Endometrial microvascular endothelial cells (primary cell): ENCODE measurements around the gene TRIM62. TPM values are rescaled to one million over a fixed set of nuclear protein-coding genes. Genes with fewer than 3 reads are reported as not detected.
"Not testable (repeated sequence)": the region's sequence is repeated elsewhere in the genome, so short reads cannot be mapped to it uniquely, and the experiment has no call there.

Experiments used
- in situ Hi-C: cut with HindIII; loops from 2 replicates; pipeline ENCODE4 v1.10.0; 2017; ENCODE audit warnings: low sequenced_read_pairs, low pct_unique_long_range_greater_than_20kb; ENCODE audit errors: inconsistent ontology term
- total RNA-seq: library from RNA; depleted of rRNA; stranded (reverse); fragments of >200 nt; gene quantifications from one replicate; pipeline ENCODE4 v1.2.3, GENCODE V29; 2015; ENCODE audit errors: inconsistent ontology term

TRIM62 gene
- total RNA-seq, 1 donor from 2014 or later: 1.4 TPM

DNA sequence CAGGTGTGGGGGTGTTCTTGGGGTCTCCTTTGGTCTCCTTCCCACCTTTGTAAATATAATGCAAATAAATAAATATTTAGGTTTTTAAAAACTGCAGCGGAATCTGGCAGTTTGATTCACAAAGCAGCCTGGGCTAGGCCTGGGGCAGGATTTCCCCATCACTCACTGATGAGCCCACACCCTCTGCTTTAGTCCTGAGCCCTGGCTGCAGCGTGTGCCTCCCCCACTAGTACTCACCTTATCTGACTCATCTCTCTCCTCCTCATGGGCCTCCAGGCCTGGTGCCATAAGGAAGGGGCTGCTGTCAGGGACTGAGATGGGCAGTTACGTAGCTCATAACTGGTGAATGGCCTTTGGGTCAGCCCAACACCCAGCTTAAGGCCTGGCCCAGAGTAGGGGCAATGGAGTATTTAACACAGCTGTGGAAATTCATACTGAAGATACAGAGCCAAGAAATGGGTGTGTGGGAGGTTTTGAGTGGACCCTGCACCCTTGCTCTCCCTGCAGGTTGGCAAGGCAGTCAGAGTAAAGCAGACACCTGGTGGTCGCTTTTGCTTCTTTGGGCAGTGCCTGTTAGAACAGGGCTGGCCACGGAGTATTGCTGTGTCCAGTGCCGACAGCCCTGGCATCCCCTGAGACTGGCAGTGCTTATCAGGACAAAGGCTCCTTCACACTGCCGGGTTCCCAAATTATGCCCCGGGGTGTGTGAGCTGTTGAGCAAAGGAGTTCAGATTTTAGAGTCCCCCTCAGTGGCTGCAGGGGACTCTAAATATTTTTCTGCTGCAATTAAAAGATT, 61.2 kb downstream of the TRIM62 start:
- in situ Hi-C loops: no loop called here

DNA sequence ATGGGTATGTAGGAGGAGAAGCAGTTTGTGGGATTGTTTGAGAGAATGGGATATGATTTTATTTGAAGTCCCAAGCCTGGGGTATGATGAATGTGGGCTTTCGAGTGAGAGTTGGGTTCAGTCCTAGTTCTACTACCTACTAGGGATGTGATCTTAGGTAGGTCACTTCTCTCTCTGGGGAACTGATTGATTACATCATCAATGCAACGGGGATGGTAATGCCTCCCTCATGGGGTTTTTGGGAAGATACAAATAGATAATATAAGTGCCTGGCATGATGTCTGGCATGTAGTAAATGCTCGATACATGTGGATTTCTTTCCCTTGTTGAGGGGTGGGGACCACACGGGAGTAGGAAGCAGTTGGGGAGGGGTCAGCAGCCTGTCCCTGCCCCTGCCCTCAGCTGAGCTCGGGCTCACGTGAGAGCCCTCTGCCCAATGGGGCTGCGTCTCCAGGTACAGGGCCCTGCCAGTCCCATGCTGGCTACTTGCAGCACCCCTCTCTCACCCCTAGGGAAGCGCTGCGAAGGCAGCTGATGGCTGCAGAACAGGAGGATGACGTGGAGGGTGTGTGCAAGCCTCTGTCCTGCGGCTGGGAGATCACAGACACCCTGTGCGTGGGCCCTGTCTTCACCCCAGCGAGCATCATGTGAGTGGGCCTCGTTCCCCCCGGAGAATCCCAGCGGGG, 62.2 kb downstream of the TRIM62 start:
- in situ Hi-C loops: no loop called here

- in situ Hi-C loops: no loop called here
Measured at GRCh38 chr1:33119050-33119449, 62.8 kb downstream of the TRIM62 start.

DNA sequence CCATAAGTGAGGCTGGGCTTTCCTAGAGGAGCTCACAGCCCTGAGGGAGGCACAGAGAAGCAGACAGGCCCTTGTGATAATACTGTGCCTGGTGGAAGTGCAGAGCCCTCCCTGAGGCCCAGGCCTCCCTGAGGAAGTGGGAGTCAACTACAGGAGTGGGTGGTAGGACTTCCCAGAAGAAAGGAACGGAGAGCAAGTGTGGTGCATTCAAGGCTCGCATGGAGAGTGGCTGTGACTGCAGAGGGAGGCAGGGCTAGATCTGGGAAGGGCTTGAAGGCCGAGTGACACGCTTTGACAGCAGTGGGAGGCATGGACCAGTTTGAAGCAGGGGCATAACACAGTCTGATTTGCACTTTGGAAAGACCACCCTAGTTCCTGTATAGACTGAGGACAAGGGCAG, 63.6 kb downstream of the TRIM62 start:
- in situ Hi-C loops: no loop called here

GRCh38 chr1:33117440-33118085, 64.3 kb downstream of the TRIM62 start:
- in situ Hi-C loops: no loop called here

DNA sequence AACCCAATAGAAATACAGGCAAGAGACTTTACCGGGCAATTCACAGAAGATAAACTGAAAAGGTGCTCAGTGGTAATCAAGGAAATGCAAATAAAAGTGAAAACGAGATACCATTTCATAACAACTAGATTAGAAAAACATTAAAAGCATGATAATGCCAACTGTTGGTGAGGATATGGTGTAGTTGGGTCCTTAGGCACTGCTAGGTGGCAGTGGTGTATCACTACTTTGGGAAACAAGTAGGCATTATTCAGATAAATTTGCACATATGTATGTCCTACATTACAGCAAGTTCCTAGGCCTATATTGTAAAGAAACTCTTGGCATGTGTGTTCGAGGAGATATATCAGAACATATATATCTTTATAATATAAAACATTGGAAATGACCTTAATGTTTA, 69.9 kb downstream of the TRIM62 start:
- in situ Hi-C loops: no loop called here

DNA sequence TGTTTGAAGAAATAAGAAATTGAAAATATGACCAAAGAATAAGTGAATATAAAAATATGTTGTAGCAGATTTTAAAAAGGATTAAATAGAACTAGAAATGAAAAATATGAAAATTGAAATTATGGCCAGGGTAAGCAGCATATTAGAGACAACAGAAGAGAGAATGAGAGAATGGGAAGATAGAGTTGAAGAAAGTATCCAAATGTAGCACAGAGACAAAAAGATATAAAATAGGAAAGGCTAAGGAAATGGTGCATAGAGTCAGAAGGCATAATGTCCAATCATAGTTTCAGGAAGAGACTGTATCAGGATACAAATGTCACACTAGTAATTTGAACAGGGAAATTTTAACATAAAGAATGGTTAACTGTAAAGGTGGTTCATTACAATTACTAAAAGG, 71.4 kb downstream of the TRIM62 start:
- in situ Hi-C loops: no loop called here

DNA sequence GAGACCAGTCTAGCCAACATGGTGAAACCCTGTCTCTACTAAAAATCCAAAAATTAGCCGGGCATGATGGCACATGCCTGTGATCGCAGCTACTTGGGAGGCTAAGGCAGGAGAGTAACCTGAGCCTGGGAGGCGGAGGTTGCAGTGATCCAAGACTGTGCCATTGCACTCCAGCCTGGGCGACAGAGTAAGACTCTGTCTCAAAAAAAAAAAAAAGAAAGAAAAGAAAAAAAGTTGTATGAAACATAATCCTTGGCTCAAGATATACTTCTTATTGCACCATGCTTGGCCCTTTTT, 81.8 kb downstream of the TRIM62 start:
- in situ Hi-C loops: not testable (repeated sequence)

- in situ Hi-C loops: no loop called here
Measured at GRCh38 chr1:33099290-33100118, 82.3 kb downstream of the TRIM62 start.

DNA sequence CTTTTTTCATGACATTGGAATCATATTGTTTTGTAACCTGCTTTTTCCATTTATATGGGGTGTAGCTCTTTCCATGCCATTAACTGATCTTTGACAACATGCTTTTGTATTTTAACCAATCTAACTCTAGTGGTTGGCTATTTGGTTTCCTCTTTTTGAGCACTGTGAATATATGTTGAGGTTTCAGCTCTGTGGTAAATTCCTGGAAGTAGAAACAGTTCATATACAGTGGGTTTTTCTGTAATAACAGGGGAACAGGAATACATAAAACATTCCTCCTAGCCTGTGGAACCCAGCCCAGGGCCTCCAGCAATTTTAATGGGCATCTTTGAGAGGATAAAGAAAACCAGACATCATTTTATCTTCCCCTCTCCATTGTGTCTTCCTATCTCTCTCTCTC, 83.5 kb downstream of the TRIM62 start:
- in situ Hi-C loops: no loop called here

DNA sequence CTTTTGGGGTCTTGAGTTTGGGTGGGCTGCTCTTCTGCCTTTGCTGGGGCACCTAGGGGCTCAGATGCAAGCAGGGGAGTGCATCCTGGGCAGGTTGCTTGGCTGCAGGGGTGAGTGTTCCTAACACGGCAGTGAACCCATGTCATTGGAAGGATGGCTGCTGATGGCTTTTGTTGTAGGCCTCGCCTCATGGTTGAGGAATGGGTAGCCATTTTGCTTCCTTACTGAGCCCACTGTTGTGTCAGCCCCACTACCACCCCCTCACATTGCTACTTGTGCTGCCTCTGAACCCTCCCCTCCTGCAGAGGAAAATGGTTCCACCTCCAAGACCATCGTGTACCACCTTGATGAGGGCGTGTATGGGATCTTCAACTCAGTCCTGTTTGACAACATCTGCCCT, 84.1 kb downstream of the TRIM62 start:
- in situ Hi-C loops: no loop called here

DNA sequence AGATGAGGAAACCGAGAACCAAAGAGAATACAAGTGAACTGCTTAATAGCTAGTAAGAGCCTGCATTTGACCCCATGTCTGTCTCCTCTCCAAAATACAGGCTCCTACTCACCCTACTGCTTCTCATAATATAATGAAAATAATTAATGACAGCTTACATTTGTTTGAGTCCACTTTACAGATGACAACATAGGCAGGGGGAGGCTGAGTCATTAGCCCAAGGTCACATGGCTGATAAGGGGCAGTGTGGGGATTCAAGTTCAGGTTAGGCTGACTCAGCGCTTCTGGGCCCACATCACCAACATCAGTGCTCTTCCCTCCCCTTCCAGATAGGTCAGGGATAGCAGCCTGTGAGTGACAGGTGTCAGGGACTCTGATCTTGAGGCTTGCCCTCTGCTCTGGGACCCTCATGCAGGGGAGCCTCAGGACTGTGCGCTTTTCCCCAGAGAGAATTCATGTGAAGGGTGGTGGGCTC, 84.7 kb downstream of the TRIM62 start:
- in situ Hi-C loops: no loop called here

GRCh38 chr1:33096363-33097005, 85.4 kb downstream of the TRIM62 start:
- in situ Hi-C loops: no loop called here

Other genes starting within 250 kb of the TRIM62 start
- 42.2 TPM for gene RNF19B, start 217.2 kb downstream of the TRIM62 start, total RNA-seq
- 160 TPM for gene AK2, start 145.2 kb downstream of the TRIM62 start, total RNA-seq
- not detected for gene AZIN2, start 100.9 kb downstream of the TRIM62 start, total RNA-seq
- gene ZNF362, start 74.4 kb upstream of the TRIM62 start, total RNA-seq: 6.2 TPM
- gene A3GALT2, start 139.1 kb upstream of the TRIM62 start, total RNA-seq: not detected
- gene PHC2, start 249.1 kb upstream of the TRIM62 start, total RNA-seq: 112 TPM